Activated T-helper 1 cell treated with Interleukin-2 at 50 U/mL for 16 hours (primary cell): ENCODE data around the gene SMARCA4.
"Not testable (repeated sequence)": the region's sequence is repeated elsewhere in the genome, so short reads cannot be mapped to it uniquely, and the experiment has no call there.

Experiments
- DNase-seq: peaks from one replicate; pipeline ENCODE4 v3.0.0-alpha.2; 2020; ENCODE audit warnings: low read depth

SMARCA4 gene

GRCh38 chr19:10928563-10929401 lies 32.0 kb upstream of the SMARCA4 start, which contains the start of the genes TIMM29 and YIPF2:
TIMM29 (plus strand) TSS chr19:10928811; CDS start chr19:10928823, 12 bp downstream.
YIPF2 (minus strand) TSS chr19:10928639; CDS start chr19:10928410, 229 bp downstream.
- peak; percentile 88 for DNase-seq

GRCh38 chr19:10929402-10929794 lies 31.4 kb upstream of the SMARCA4 start:
- DNase-seq: no peak

- no peak for DNase-seq
These were observed 25.3 kb upstream of the SMARCA4 start for GRCh38 chr19:10935371-10936059.

- DNase-seq: no peak
These were observed 24.2 kb upstream of the SMARCA4 start for GRCh38 chr19:10936661-10937084.

- DNase-seq: not testable (repeated sequence)
These were observed 19.2 kb upstream of the SMARCA4 start for GRCh38 chr19:10941649-10942048.

GRCh38 chr19:10943412-10943811 lies 17.4 kb upstream of the SMARCA4 start:
- not testable (repeated sequence) for DNase-seq

GRCh38 chr19:10945264-10945663 lies 15.6 kb upstream of the SMARCA4 start:
- no peak for DNase-seq

GRCh38 chr19:10946958-10947657 lies 13.7 kb upstream of the SMARCA4 start:
- no peak for DNase-seq

GRCh38 chr19:10952809-10953208 lies 8.0 kb upstream of the SMARCA4 start:
- DNase-seq: no peak

- not testable (repeated sequence) for DNase-seq
These were observed 1.4 kb upstream of the SMARCA4 start for GRCh38 chr19:10959277-10959968.

- no peak for DNase-seq
These were observed 437 bp downstream of the SMARCA4 start for GRCh38 chr19:10961073-10961860.

- no peak for DNase-seq
These were observed 2.0 kb downstream of the SMARCA4 start for GRCh38 chr19:10962863-10963262.

GRCh38 chr19:10963865-10964264 lies 3.0 kb downstream of the SMARCA4 start:
- no peak for DNase-seq

- DNase-seq: no peak
These were observed 4.1 kb downstream of the SMARCA4 start for GRCh38 chr19:10964903-10965302.

- DNase-seq: no peak
These were observed 4.6 kb downstream of the SMARCA4 start for GRCh38 chr19:10965398-10965797.

GRCh38 chr19:10966809-10967208 lies 6.0 kb downstream of the SMARCA4 start:
- no peak for DNase-seq

- DNase-seq: no peak
These were observed 7.8 kb downstream of the SMARCA4 start for GRCh38 chr19:10968527-10969135.

- no peak for DNase-seq
These were observed 10.4 kb downstream of the SMARCA4 start for GRCh38 chr19:10971107-10971726.

- no peak for DNase-seq
These were observed 14.7 kb downstream of the SMARCA4 start for GRCh38 chr19:10975374-10976130.
